Measurements from ENCODE around the gene TENM3. TPM values are rescaled to one million over a fixed set of nuclear protein-coding genes. Genes with fewer than 3 reads are reported as not detected.

The TENM3 gene
- polyA plus RNA-seq, 4 donors = 15.2 to 18.5 (median 17.5) TPM

GRCh38 chr4:182819751-182820150, 576.5 kb downstream of the TENM3 start:
- no peak for DNase-seq (ENCODE audit: low read depth in 4 of 4, low spot score in 3 of 4)

DNA sequence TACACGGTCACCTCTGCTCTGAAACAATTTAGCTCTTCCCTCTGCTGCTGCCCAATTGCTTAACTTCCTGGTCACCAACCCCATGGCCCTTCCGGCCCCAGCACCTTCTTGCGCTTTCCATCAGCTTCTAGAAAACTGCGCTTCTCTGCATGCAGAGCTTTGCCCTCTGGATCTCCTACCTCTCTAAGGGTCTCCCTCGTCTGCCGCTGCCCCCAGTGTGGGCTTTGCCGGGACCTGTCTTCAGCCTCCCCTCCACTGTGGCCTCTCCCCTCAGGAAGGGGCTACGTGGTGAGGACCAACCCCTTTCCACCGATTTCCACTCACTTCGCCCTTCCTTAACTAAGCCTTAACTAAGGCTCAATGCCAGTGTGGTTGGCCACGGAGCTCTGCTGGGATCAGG, 579.4 kb downstream of the TENM3 start:
- DNase-seq (ENCODE audit: low read depth in 4 of 4, low spot score in 3 of 4) = no peak

DNA sequence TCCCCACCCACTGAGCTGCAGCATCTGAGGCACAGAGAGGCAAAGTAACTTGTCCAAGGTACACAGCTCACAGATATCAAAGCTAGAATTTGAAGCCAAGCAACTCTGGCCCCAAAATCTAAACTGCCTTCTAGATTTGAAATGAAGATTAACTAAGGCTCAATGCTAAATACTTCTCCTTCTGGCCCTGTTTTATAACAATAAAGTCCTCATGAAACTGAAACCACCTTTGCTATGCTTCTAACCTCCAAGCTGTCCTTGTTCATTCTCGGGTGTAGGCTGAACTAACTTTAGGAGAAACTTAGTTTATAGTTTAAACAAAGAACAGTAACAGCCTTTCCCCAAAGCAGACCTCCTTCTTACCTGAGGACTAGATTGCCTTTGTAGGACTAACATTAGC, 580.4 kb downstream of the TENM3 start:
- no peak for DNase-seq (ENCODE audit: low read depth in 4 of 4, low spot score in 3 of 4)

DNA sequence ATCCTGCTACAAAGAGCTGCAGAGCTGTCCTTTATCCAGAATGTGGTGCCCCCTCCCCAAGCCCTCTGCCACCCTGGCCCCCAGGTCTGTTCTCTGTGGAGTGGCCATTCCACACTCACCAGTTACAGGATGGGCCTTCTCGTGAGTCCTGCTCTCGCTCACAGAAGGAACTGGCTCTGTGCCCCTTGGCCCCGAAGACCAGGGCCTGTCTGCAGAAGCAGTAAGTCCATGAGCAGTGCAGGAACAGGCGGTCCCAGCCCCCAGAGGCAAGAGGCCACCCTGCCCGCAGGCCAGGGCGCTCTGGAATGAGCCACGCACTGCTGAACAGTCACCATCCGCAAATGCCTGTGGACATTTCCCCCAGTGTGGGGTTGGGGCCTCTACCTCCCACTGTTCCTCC, 581.8 kb downstream of the TENM3 start:
- no peak for DNase-seq (ENCODE audit: low read depth in 4 of 4, low spot score in 3 of 4)

GRCh38 chr4:182825786-182826185, 582.6 kb downstream of the TENM3 start:
- no peak for DNase-seq (ENCODE audit: low read depth in 4 of 4, low spot score in 3 of 4)

DNA sequence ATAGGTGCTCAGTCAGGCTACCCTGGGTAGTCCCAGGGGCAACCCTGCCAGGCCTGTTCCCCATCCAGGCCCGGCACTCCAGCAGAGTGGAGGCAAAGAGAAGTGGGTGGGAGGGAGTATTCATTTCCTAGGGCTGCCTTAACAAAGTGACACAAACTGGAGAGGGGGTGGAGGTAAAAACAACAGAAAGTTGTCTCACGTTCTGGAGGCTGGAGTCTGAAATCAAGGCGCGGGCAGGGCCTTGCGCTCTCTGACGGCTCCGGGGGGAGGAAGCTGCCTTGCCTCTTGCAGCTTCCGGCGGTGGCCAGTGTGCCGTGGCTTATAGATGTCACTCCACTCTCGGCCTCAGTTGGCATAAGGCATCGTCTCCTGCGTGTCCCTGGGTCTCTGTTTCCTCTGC, 583.2 kb downstream of the TENM3 start:
- DNase-seq (ENCODE audit: low read depth in 4 of 4, low spot score in 3 of 4) = peak in 3 of 4 donors; percentile 40 to 65 (median 41)

- no peak for DNase-seq (ENCODE audit: low read depth in 4 of 4, low spot score in 3 of 4)
Observed at GRCh38 chr4:182827166-182827565, 584.0 kb downstream of the TENM3 start.

- no peak for DNase-seq (ENCODE audit: low read depth in 4 of 4, low spot score in 3 of 4)
Observed at GRCh38 chr4:182827954-182828353, 584.8 kb downstream of the TENM3 start.

DNA sequence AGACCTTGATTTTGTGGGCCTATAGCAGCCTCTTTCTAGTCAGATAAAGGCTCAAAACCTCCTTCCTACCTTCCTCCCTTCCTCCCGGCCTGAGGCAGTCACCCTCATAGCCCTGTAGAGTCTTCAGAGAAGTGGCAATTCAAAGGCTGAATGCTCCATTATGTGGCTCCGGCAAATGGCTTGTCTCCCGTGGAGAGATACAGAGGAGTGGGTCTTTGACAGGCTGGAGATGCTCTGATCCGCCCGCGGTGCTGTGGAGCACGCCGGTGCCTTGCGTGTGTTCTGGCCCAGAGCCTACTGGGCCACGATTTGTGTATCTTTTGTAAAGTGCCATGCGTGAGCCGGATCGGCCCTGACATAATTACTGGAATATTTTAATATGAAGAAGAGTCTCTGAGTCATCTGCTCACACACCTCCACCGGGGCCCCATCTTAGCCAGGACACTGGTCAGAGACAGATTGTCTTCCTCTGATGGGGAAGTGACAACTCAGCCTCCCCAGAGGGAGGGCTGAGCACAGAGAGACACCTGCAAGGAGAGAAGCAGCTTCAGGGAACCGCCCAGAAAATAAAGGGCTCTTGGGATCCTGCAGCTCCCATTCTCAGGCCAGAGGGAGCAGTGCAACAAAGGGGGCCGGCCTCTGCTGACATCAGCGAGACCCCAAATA, 585.3 kb downstream of the TENM3 start:
- no peak for DNase-seq (ENCODE audit: low read depth in 4 of 4, low spot score in 3 of 4)

DNA sequence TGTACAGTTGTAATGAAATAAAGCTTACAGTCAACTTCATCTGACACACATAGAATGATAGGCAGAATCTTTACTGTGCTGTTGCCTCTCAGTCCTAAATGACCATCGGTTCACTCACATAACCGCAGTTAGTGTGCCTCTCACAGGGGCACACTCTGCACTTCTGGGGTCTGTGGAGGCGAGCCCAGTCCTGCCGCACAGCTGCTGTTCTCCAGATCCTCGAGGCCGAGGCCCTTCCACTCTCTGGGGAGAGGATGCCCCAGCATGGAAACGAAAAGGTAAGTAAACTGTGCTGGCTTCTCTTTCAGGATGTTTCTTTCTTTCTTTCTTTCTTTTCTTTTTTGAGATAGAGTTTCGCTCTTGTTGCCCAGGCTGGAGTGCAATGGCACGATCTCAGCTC, 586.0 kb downstream of the TENM3 start:
- DNase-seq (ENCODE audit: low read depth in 4 of 4, low spot score in 3 of 4) = no peak

GRCh38 chr4:182831376-182831775, 588.2 kb downstream of the TENM3 start:
- DNase-seq (ENCODE audit: low read depth in 4 of 4, low spot score in 3 of 4) = no peak

- DNase-seq (ENCODE audit: low read depth in 4 of 4, low spot score in 3 of 4) = no peak
Observed at GRCh38 chr4:182832352-182833120, 589.3 kb downstream of the TENM3 start.

GRCh38 chr4:182835006-182835740, 592.0 kb downstream of the TENM3 start:
- DNase-seq (ENCODE audit: low read depth in 4 of 4, low spot score in 3 of 4) = no peak

GRCh38 chr4:182837831-182838230, 594.6 kb downstream of the TENM3 start:
- DNase-seq (ENCODE audit: low read depth in 4 of 4, low spot score in 3 of 4) = no peak

- no peak for DNase-seq (ENCODE audit: low read depth in 4 of 4, low spot score in 3 of 4)
Observed at GRCh38 chr4:182838535-182838934, 595.3 kb downstream of the TENM3 start.

GRCh38 chr4:182839256-182839655, 596.1 kb downstream of the TENM3 start:
- DNase-seq (ENCODE audit: low read depth in 4 of 4, low spot score in 3 of 4) = no peak

GRCh38 chr4:182840108-182840507, 596.9 kb downstream of the TENM3 start:
- no peak for DNase-seq (ENCODE audit: low read depth in 4 of 4, low spot score in 3 of 4)

DNA sequence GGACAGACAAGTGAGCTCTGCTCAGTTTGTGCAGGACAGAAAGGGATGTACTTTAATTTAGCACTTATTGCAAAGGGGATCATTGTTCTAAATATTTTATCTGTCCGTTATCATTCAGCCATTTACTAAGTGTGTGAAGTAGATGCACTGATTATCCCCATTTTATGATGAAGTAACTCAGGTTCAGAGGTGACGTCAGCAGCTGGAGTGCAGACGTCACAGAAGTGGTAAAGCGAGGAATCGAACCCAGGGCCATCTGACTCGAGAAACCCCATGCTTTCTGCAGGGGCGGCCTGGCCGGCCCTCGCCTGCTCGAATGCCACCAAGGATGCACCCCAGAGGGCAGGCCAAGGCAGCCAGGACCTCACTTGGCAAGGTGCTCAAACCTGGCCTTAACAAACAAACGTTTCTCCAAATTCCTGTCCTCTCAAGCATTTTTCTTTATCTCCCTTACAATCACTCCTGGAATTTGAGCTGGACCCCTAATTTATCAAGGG, 599.0 kb downstream of the TENM3 start:
- no peak for DNase-seq (ENCODE audit: low read depth in 4 of 4, low spot score in 3 of 4)

- no peak for DNase-seq (ENCODE audit: low read depth in 4 of 4, low spot score in 3 of 4)
Observed at GRCh38 chr4:182842759-182843390, 599.7 kb downstream of the TENM3 start.

GRCh38 chr4:182843808-182844325, 600.7 kb downstream of the TENM3 start:
- no peak for DNase-seq (ENCODE audit: low read depth in 4 of 4, low spot score in 3 of 4)

- no peak for DNase-seq (ENCODE audit: low read depth in 4 of 4, low spot score in 3 of 4)
Observed at GRCh38 chr4:182845618-182846017, 602.4 kb downstream of the TENM3 start.
